Measurements from ENCODE around the gene STT3B.

STT3B gene

DNA sequence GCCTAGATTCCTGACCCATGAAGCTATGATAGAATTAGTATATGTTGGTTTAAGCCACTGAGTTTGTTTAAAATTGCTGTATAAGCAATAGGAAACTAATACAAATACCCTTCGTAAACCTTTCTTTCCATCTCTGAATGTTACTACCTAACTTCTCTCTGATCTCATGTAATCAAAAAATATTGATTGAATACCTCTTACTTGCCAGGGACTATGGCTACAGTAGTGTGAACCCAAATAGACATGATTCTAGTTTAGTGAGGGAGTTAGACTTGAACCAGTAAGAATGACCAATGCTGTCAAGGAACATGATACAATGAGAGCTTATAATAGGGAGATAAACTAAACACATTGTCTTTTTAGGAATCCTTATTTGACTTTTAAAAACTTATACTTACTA is 19.4 kb downstream of the STT3B start:
- no peak for DNase-seq (ENCODE audit: extremely low read depth, insufficient read length)
- TF ChIP-seq CTCF (IDR thresholded peaks at IDR 0.05; ENCODE audit: insufficient read depth, low read length, poor library complexity, severe bottlenecking): no peak
- Histone ChIP-seq H3K27me3 (replicated peaks; ENCODE audit: control insufficient read depth, insufficient read depth, low read length) (no peaks in the 10 kb centered on the region), H3K36me3 (ENCODE audit: control insufficient read depth, insufficient read depth, low read length) (no peaks in the 10 kb centered on the region), H3K4me3 (replicated peaks; ENCODE audit: low read depth, low read length) (no peak overlapping the region)

DNA sequence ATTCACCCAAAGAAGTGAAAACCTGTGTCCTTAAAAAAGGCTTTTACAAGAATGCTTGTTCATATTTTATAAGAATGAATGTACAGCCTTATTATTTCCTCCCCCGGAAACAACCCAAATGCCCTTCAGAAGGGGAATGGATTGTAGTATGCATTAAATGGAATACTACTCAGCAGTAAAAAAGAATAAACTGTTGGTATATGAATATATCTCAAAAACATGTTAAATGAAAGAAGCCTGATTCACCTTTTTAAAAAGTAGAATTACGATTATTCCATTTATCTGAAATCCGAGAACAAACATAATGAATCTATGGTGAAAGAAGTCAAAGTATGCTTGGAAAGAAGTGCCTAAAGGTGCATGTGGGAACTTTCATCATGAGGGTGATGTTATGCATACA is 20.5 kb downstream of the STT3B start:
- TF ChIP-seq CTCF (IDR thresholded peaks at IDR 0.05; ENCODE audit: insufficient read depth, low read length, poor library complexity, severe bottlenecking): no peak
- Histone ChIP-seq H3K27me3 (replicated peaks; ENCODE audit: control insufficient read depth, insufficient read depth, low read length) (no peaks in the 10 kb centered on the region), H3K4me3 (replicated peaks; ENCODE audit: low read depth, low read length) (no peak overlapping the region), H3K36me3 (ENCODE audit: control insufficient read depth, insufficient read depth, low read length) (no peaks in the 10 kb centered on the region)
- no peak for DNase-seq (ENCODE audit: extremely low read depth, insufficient read length)

- H3K4me3 ChIP-seq (replicated peaks; ENCODE audit: low read depth, low read length): no peak overlapping the region
- no peak for TF ChIP-seq CTCF (IDR thresholded peaks at IDR 0.05; ENCODE audit: insufficient read depth, low read length, poor library complexity, severe bottlenecking)
- no peak for DNase-seq (ENCODE audit: extremely low read depth, insufficient read length)
- H3K27me3 ChIP-seq (replicated peaks; ENCODE audit: control insufficient read depth, insufficient read depth, low read length): no peaks in the 10 kb centered on the region
- no peaks in the 10 kb centered on the region for H3K36me3 ChIP-seq (ENCODE audit: control insufficient read depth, insufficient read depth, low read length)
Observed at GRCh38 chr3:31555204-31555603, 22.5 kb downstream of the STT3B start.

DNA sequence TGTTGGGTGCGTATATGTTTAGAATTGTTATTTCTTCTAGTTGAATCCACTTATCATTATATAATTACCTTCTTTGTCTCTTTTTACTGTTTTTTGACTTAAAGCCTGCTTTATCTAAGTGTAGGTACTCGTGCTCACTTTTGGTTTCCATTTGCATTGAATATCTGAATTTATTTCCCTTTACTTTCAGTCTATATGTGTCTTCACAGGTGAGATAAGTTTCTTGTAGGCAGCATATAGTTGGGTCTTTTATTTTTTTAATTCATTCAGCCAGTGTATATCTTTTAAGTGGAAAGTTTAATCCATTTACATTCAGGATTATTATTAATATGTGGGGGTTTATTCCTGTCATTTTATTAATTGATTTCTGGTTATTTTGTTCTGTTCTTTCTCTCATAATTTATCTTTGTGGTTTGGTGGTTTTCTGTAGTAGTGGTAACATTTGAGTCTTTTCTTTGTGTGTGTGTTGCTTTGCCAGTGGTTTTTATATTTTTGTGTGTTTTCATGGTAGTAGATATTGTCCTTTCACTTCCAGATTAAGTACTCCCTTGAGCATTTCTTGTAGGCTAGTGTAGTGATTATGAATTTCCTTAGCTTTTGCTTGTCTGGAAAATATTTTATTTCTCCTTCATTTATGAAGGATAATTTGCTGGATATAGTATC is 27.3 kb downstream of the STT3B start:
- no peaks in the 10 kb centered on the region; the same call in 1 of the 2 replicates for H3K36me3 ChIP-seq (ENCODE audit: control insufficient read depth, insufficient read depth, low read length)
- DNase-seq (ENCODE audit: extremely low read depth, insufficient read length): no peak
- no peaks in the 10 kb centered on the region for H3K27me3 ChIP-seq (replicated peaks; ENCODE audit: control insufficient read depth, insufficient read depth, low read length)
- TF ChIP-seq CTCF (IDR thresholded peaks at IDR 0.05; ENCODE audit: insufficient read depth, low read length, poor library complexity, severe bottlenecking): no peak
- no peak overlapping the region for H3K4me3 ChIP-seq (replicated peaks; ENCODE audit: low read depth, low read length)

DNA sequence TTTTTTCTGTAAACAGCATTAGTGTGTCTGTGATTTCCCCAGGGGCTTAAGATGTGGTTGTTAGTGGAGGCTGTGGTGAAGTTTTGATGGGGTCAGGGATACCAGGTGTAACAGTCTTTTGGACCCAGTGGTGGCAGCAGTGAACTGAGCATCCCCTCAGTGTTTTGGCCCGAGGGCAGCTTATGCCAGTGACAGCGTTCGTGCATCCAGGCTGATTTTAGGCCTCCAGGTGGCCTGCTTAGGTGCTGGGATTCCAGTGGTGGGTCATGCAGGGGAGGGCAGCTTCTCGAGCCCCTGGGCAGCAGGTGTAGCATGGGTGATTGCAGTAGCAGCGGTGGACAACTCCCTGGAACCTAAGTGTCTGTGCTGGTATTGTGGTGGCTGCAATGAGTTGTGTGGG is 29.2 kb downstream of the STT3B start:
- no peaks in the 10 kb centered on the region for H3K27me3 ChIP-seq (replicated peaks; ENCODE audit: control insufficient read depth, insufficient read depth, low read length)
- no peak for TF ChIP-seq CTCF (IDR thresholded peaks at IDR 0.05; ENCODE audit: insufficient read depth, low read length, poor library complexity, severe bottlenecking)
- DNase-seq (ENCODE audit: extremely low read depth, insufficient read length): no peak
- H3K4me3 ChIP-seq (replicated peaks; ENCODE audit: low read depth, low read length): no peak overlapping the region
- no peaks in the 10 kb centered on the region; the same call in 1 of the 2 replicates for H3K36me3 ChIP-seq (ENCODE audit: control insufficient read depth, insufficient read depth, low read length)

- no peaks in the 10 kb centered on the region; the same call in 1 of the 2 replicates for H3K36me3 ChIP-seq (ENCODE audit: control insufficient read depth, insufficient read depth, low read length)
- H3K27me3 ChIP-seq (replicated peaks; ENCODE audit: control insufficient read depth, insufficient read depth, low read length): no peaks in the 10 kb centered on the region
- no peak for DNase-seq (ENCODE audit: extremely low read depth, insufficient read length)
- H3K4me3 ChIP-seq (replicated peaks; ENCODE audit: low read depth, low read length): no peak overlapping the region
- no peak for TF ChIP-seq CTCF (IDR thresholded peaks at IDR 0.05; ENCODE audit: insufficient read depth, low read length, poor library complexity, severe bottlenecking)
Observed at GRCh38 chr3:31562525-31562924, 29.8 kb downstream of the STT3B start.

All from GM06990 (cell line).